Effector memory CD4-positive, alpha-beta T cell (primary cell): ENCODE results near the gene CELF5.
"Not testable (repeated sequence)": the region's sequence is repeated elsewhere in the genome, so short reads cannot be mapped to it uniquely, and the experiment has no call there.

Experiments
- DNase-seq, 3 donors: peaks; one replicate each; pipeline ENCODE4 v3.0.0-alpha.2; 2020
- H3K27ac ChIP-seq: 2 replicates; pipeline ENCODE4 v1.7.0; 2013; ENCODE audit warnings: mild to moderate bottlenecking, low read length, moderate library complexity; ENCODE audit not compliant: insufficient read depth, poor library complexity, severe bottlenecking
- H3K27me3 ChIP-seq: replicated peaks from 2 replicates; pipeline ENCODE4 v1.7.0; 2013; ENCODE audit warnings: mild to moderate bottlenecking, low read length; ENCODE audit not compliant: insufficient read depth, control insufficient read depth, poor library complexity, severe bottlenecking
- H3K36me3 ChIP-seq: 2 replicates; pipeline ENCODE4 v1.7.0; 2013; ENCODE audit warnings: mild to moderate bottlenecking, low read length, moderate library complexity; ENCODE audit not compliant: control insufficient read depth, insufficient read depth
- H3K4me1 ChIP-seq: 2 replicates; pipeline ENCODE4 v1.7.0; 2013; ENCODE audit warnings: low read length, mild to moderate bottlenecking; ENCODE audit not compliant: control insufficient read depth, insufficient read depth, poor library complexity, severe bottlenecking
- H3K4me3 ChIP-seq: 2 replicates; pipeline ENCODE4 v1.7.0; 2013; ENCODE audit warnings: low read length, low read depth, mild to moderate bottlenecking; ENCODE audit not compliant: insufficient read depth, poor library complexity, severe bottlenecking
- H3K9me3 ChIP-seq: 2 replicates; pipeline ENCODE4 v1.7.0; 2013; ENCODE audit warnings: mild to moderate bottlenecking, low read length, moderate library complexity; ENCODE audit not compliant: control insufficient read depth

The CELF5 gene

DNA sequence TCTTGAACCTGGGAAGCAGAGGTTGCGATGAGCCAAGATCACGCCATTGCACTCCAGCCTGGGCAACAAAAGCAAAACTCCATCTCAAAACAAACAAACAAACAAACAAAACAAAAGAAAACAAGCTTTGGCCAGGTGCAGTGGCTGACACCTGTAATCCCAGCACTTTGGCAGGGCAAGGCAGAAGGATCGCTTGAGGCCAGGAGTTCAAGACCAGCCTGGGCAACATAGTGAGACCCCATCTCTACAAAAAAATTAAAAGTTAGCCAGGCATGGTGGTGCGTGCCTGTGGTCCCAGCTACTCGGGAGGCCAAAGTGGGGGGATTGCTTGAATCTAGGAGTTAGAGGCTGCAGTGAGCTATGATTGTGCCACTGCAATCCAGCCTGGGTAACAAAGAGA lies 64.0 kb downstream of the CELF5 start:
- H3K9me3 ChIP-seq, H3K36me3 ChIP-seq, H3K27ac ChIP-seq, H3K4me3 ChIP-seq, H3K27me3 ChIP-seq, DNase-seq: not testable (repeated sequence)
- H3K4me1 ChIP-seq: peaks cover 10% of the 10 kb centered on the region

- H3K27me3 ChIP-seq: peaks cover 3% of the 10 kb centered on the region
- DNase-seq: no peak
Measured at GRCh38 chr19:3289971-3290569, 65.6 kb downstream of the CELF5 start.

DNA sequence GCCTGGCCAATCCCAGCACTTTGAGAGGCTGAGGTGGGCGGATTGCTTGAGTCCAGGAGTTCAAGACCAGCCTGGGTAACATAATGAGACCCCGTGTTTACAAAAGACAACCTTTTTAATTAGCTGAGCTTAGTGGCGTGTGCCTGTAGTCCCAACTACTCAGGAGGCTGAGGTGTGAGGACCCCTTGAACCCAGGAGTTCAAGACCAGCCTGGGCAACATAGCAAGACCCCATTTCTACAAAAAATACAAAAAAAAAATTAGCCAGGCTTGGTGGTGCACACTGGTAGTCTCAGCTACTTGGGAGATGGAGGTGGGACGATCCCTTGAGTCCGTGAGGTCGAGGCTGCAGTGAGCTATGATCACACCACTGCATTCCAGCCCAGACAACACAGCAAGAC lies 66.4 kb downstream of the CELF5 start:
- not testable (repeated sequence) for H3K27ac ChIP-seq, H3K9me3 ChIP-seq, H3K36me3 ChIP-seq, H3K27me3 ChIP-seq, H3K4me1 ChIP-seq, H3K4me3 ChIP-seq, DNase-seq

More at GRCh38 chr19:3289971-3290569, 65.6 kb downstream of the CELF5 start:
- no peaks in the 10 kb centered on the region for H3K36me3 ChIP-seq
- no peaks in the 10 kb centered on the region for H3K9me3 ChIP-seq
- no peak overlapping the region for H3K27ac ChIP-seq
- H3K4me3 ChIP-seq: no peak overlapping the region
- H3K4me1 ChIP-seq: peaks cover under 1% of the 10 kb centered on the region

DNA sequence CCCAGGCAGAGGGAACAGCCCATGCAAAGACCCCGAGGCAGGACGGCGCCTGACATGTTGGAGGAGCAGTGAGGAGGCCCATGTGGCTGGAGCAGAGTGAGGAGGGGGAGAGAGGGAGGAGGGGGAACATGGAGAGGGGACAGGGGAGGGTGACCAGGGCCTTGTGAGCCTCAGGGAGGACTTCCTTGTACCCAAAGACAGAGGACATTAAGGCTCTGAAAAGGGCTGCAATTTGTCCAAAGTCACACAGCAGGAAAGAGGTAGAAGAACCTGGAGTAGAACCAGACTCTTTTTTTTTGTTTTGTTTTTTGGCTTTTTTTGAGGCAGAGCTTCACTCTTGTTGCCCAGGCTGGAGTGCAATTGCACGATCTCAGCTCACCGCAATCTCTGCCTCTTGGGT lies 67.2 kb downstream of the CELF5 start:
- DNase-seq: no peak
- Histone ChIP-seq H3K27ac (no peak overlapping the region), H3K27me3 (peaks cover 3% of the 10 kb centered on the region)

DNA sequence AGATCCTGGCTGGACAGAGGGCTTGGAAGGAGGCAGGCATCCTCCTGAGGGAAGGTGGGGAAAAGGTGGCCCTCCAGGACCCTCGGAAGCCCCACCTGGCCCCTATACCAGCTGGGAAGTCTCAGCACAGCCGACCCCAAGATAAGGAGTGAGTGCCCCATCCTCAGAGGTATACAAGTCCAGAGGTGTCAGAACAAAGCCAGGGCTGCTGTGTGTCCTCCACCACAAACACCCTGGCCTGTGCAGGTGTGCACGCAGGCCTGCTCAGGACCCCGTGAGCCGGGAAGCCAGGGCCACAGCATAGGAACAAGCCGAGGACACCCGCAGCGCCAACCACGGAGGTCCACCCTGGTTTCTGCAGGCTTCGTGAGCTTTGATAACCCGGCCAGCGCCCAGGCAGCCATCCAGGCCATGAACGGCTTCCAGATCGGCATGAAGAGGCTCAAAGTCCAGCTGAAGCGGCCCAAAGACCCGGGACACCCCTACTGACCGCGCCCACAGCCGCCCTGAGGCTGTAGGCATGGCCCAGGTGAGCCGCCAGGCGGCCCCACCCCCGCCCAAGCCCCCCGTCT lies 68.6 kb downstream of the CELF5 start:
- H3K27me3 ChIP-seq: peaks cover 3% of the 10 kb centered on the region
- H3K36me3 ChIP-seq: no peaks in the 10 kb centered on the region
- no peak overlapping the region for H3K4me3 ChIP-seq
- H3K9me3 ChIP-seq: no peaks in the 10 kb centered on the region
- DNase-seq: no peak
- no peak overlapping the region for H3K27ac ChIP-seq
- no peaks in the 10 kb centered on the region for H3K4me1 ChIP-seq

More for the DNA sequence above, 67.2 kb downstream of the CELF5 start:
- Histone ChIP-seq H3K9me3 (no peaks in the 10 kb centered on the region), H3K36me3 (no peaks in the 10 kb centered on the region), H3K4me1 (no peaks in the 10 kb centered on the region), H3K4me3 (no peak overlapping the region)

DNA sequence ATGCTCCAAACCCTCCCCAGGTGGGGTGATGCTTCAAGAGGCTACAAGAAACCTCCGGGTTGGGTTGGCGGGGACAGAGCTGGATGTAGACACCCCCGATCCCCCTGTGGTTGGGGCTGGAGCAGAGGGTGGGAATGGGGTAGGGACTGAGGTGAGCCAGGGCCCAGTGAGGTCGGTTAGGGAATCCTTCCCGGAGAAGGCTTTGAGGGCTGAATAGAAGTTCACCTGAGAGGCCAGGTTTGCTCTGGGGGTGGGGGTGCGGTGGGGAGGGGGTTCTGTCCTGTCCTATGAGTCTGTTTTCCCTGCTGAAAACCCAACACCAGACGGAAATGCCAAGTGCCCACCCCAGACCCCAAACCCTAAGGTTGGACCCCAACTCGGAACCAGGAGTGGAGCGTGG lies 69.1 kb downstream of the CELF5 start:
- no peaks in the 10 kb centered on the region for H3K36me3 ChIP-seq

GRCh38 chr19:3294080-3294850 lies 69.8 kb downstream of the CELF5 start:
- Histone ChIP-seq H3K27me3 (peaks cover 3% of the 10 kb centered on the region), H3K4me1 (no peaks in the 10 kb centered on the region), H3K4me3 (no peak overlapping the region), H3K27ac (no peak overlapping the region), H3K9me3 (no peaks in the 10 kb centered on the region), H3K36me3 (no peaks in the 10 kb centered on the region)
- DNase-seq: no peak

More for the DNA sequence above, 69.1 kb downstream of the CELF5 start:
- Histone ChIP-seq H3K4me3 (no peak overlapping the region), H3K27ac (no peak overlapping the region), H3K27me3 (peaks cover 3% of the 10 kb centered on the region), H3K4me1 (no peaks in the 10 kb centered on the region), H3K9me3 (no peaks in the 10 kb centered on the region)
- DNase-seq: no peak

DNA sequence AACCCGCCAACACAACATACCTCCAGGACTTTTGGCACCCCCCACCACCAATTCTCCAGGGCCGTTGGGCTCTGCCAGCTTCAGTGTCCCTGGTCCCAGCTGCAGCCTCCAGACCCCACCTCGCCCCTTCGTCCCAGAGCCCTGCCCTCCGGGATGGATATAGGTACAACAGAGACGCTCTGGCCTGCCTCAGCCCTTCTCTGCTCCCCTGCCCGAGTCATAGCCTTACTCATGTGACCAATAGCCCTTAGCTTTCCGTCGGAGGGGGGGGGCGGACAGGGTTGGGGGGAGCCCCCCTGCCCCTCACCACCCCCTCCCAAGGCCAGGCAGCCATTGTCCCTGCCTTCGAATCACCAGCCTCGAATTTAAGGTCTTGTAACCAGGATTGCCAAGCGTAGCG lies 71.1 kb downstream of the CELF5 start:
- H3K9me3 ChIP-seq: no peaks in the 10 kb centered on the region
- H3K27ac ChIP-seq: no peak overlapping the region
- DNase-seq: no peak
- H3K27me3 ChIP-seq: no peaks in the 10 kb centered on the region
- no peak overlapping the region for H3K4me3 ChIP-seq
- no peaks in the 10 kb centered on the region for H3K36me3 ChIP-seq
- H3K4me1 ChIP-seq: no peaks in the 10 kb centered on the region

DNA sequence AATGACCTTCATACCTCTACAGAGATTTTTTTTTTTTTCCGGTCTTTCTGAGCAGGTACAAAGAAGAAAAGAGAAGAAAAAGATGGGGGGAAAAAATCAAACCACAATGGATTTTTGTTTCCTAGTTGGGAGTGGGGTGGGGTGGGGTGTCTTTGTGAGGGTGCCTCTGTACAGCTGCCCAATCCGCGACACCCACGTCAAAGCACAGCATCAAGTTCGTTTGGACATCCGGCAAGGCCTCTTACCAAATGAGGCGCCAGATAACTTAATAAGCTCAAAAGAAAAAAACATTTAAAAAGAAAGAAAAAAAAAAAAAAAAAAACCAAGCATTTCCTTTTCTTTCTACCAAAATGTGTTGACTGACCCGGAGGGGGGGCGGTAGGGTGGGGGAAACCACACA lies 71.6 kb downstream of the CELF5 start:
- Histone ChIP-seq H3K27ac (no peak overlapping the region), H3K27me3 (no peaks in the 10 kb centered on the region), H3K4me3 (no peak overlapping the region), H3K9me3 (no peaks in the 10 kb centered on the region), H3K4me1 (no peaks in the 10 kb centered on the region), H3K36me3 (no peaks in the 10 kb centered on the region)
- DNase-seq: no peak

DNA sequence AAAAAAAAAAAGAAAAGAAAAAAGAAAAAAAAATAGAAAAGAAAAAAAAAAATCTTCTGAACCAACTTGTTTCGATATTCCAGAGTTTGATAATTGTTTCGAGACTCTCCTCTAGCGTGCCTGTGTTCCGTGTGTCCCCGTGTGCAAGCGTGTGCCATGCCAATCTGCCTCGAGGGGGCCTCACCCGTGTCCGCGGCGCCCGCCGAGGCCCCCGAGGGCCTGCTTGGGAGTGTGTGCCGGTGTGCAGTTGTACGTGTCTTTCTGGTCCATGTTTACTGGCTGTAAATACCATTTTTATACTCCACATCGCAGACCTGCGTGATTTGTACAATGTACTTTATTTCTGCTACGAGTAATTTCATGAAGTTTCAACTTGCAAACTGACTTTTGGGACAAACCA lies 72.0 kb downstream of the CELF5 start:
- Histone ChIP-seq H3K27ac (no peak overlapping the region), H3K4me1 (no peaks in the 10 kb centered on the region), H3K36me3 (no peaks in the 10 kb centered on the region), H3K9me3 (no peaks in the 10 kb centered on the region), H3K4me3 (no peak overlapping the region), H3K27me3 (no peaks in the 10 kb centered on the region)
- DNase-seq: no peak
